ENCODE measurements around the gene MROH7.
"Not testable (repeated sequence)": the region's sequence is repeated elsewhere in the genome, so short reads cannot be mapped to it uniquely, and the experiment has no call there.

DNA sequence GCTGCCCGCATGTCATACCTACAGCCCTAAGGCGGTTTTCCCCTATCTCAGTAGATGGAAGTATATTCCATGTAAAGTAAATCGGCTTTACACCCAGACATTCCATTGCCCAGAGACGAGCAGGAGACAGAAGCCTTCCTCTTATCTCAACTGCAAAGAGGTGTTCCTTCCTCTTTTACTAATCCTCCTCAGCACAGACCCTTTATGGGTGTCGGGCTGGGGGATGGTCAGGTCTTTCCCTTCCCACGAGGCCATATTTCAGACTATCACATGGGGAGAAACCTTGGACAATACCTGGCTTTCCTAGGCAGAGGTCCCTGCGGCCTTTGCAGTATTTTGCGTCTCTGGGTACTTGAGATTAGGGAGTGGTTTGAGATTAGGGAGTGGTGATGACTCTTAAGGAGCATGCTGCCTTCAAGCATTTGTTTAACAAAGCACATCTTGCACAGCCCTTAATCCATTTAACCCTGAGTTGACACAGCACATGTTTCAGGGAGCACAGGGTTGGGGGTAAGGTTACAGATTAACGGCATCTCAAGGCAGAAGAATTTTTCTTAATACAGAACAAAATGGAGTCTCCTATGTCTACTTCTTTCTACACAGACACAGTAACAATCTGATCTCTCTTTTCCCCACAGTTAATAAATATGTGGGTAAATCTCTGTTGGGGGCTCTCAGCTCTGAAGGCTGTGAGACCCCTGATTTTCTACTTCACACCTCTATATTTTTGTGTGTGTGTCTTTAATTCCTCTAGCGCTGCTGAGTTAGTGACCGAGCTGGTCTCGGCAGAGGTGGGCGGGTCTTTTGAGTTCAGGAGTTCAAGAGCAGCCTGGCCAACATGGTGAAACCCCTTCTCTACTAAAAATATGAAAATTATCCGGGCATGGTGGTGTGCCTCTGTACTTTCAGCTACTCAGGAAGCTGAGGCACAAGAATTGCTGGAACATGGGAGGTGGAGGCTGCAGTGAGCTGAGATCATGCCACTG is 4.8 kb upstream of the MROH7 start:
- not testable (repeated sequence) for TF ChIP-seq POLR2A (IDR thresholded peaks at IDR 0.05; ENCODE audit: low read length); GATA1 (IDR thresholded peaks at IDR 0.05; ENCODE audit: low read depth, low read length)
